ENCODE measurements around the gene PDE4D.

PDE4D gene

GRCh38 chr5:59919484-59919883, 26.0 kb upstream of the PDE4D start:
- Histone ChIP-seq H3K36me3 (no peaks in the 10 kb centered on the region), H3K27ac (peak overlapping the region; percentile 43), H3K9me3 (ENCODE audit: severe bottlenecking) (no peaks in the 10 kb centered on the region), H3K4me3 (ENCODE audit: low read depth, low read length) (no peak overlapping the region), H3K27me3 (ENCODE audit: insufficient read depth, low read depth, severe bottlenecking) (no peaks in the 10 kb centered on the region)
- peak; percentile 14 for DNase-seq
- TF ChIP-seq CTCF (IDR thresholded peaks at IDR 0.05; ENCODE audit: low read depth, low read length): no peak

- Histone ChIP-seq H3K27me3 (ENCODE audit: insufficient read depth, low read depth, severe bottlenecking) (no peaks in the 10 kb centered on the region), H3K27ac (no peak overlapping the region), H3K9me3 (ENCODE audit: severe bottlenecking) (no peaks in the 10 kb centered on the region), H3K36me3 (no peaks in the 10 kb centered on the region), H3K4me3 (ENCODE audit: low read depth, low read length) (no peak overlapping the region)
- no peak for TF ChIP-seq CTCF (IDR thresholded peaks at IDR 0.05; ENCODE audit: low read depth, low read length)
- DNase-seq: no peak
Observed at GRCh38 chr5:59917121-59917520, 23.6 kb upstream of the PDE4D start.

- H3K27me3 ChIP-seq (ENCODE audit: insufficient read depth, low read depth, severe bottlenecking): no peaks in the 10 kb centered on the region
Observed at GRCh38 chr5:59905188-59905587, 11.7 kb upstream of the PDE4D start.

GRCh38 chr5:59897075-59897474, 3.5 kb upstream of the PDE4D start:
- TF ChIP-seq CTCF (IDR thresholded peaks at IDR 0.05; ENCODE audit: low read depth, low read length): no peak
- no peak for DNase-seq
- Histone ChIP-seq H3K9me3 (ENCODE audit: severe bottlenecking) (no peaks in the 10 kb centered on the region), H3K27me3 (ENCODE audit: insufficient read depth, low read depth, severe bottlenecking) (no peaks in the 10 kb centered on the region), H3K27ac (no peak overlapping the region), H3K4me3 (ENCODE audit: low read depth, low read length) (no peak overlapping the region), H3K36me3 (no peaks in the 10 kb centered on the region)

More at GRCh38 chr5:59905188-59905587, 11.7 kb upstream of the PDE4D start:
- TF ChIP-seq CTCF (IDR thresholded peaks at IDR 0.05; ENCODE audit: low read depth, low read length): no peak
- H3K36me3 ChIP-seq: no peaks in the 10 kb centered on the region
- no peak overlapping the region for H3K27ac ChIP-seq
- no peaks in the 10 kb centered on the region for H3K9me3 ChIP-seq (ENCODE audit: severe bottlenecking)
- no peak overlapping the region for H3K4me3 ChIP-seq (ENCODE audit: low read depth, low read length)
- DNase-seq: no peak

GRCh38 chr5:59891962-59892643, 1.4 kb downstream of the PDE4D start:
- no peaks in the 10 kb centered on the region for H3K9me3 ChIP-seq (ENCODE audit: severe bottlenecking)
- no peaks in the 10 kb centered on the region for H3K36me3 ChIP-seq
- no peak overlapping the region for H3K4me3 ChIP-seq (ENCODE audit: low read depth, low read length)
- no peaks in the 10 kb centered on the region for H3K27me3 ChIP-seq (ENCODE audit: insufficient read depth, low read depth, severe bottlenecking)
- H3K27ac ChIP-seq: no peak overlapping the region
- TF ChIP-seq CTCF (IDR thresholded peaks at IDR 0.05; ENCODE audit: low read depth, low read length): no peak
- no peak for DNase-seq

GRCh38 chr5:59887274-59887673, 6.3 kb downstream of the PDE4D start:
- no peak overlapping the region for H3K27ac ChIP-seq
- TF ChIP-seq CTCF (IDR thresholded peaks at IDR 0.05; ENCODE audit: low read depth, low read length): no peak
- DNase-seq: no peak

More at GRCh38 chr5:59887274-59887673, 6.3 kb downstream of the PDE4D start:
- Histone ChIP-seq H3K4me3 (ENCODE audit: low read depth, low read length) (no peak overlapping the region), H3K27me3 (ENCODE audit: insufficient read depth, low read depth, severe bottlenecking) (no peaks in the 10 kb centered on the region), H3K9me3 (ENCODE audit: severe bottlenecking) (no peaks in the 10 kb centered on the region), H3K36me3 (no peaks in the 10 kb centered on the region)
